ENCODE measurements around the gene TTC39B.

The TTC39B gene

GRCh38 chr9:15298362-15298761 lies 8.7 kb downstream of the TTC39B start:
- H3K4me3 ChIP-seq (ENCODE audit: low read depth, low read length), result no peak overlapping the region
- H3K9me3 ChIP-seq (ENCODE audit: control insufficient read depth, insufficient read depth, low read depth, low read length), result no peaks in the 10 kb centered on the region
- CTCF ChIA-PET, result no interaction called here
- H3K27ac ChIP-seq (ENCODE audit: extremely low read depth, low read depth, low read length), result no peak overlapping the region
- no peaks in the 10 kb centered on the region for H3K36me3 ChIP-seq (ENCODE audit: control insufficient read depth in 2 of 2, insufficient read depth in 1 of 2, low read length in 2 of 2)
- no peaks in the 10 kb centered on the region for H3K4me1 ChIP-seq (ENCODE audit: control insufficient read depth, insufficient read depth, low read length)
- POLR2A ChIA-PET, result no interaction called here
- TF ChIP-seq SETDB1 (IDR thresholded peaks at IDR 0.05; ENCODE audit: insufficient read length, low read length), result peak; percentile 51
- no peak for TF ChIP-seq ZNF148 (tag by site-specific recombination; IDR thresholded peaks at IDR 0.05; ENCODE audit: borderline replicate concordance)
- TF ChIP-seq ZNF639 (tag by site-specific recombination; IDR thresholded peaks at IDR 0.05), result no peak

- CTCF ChIA-PET, result interaction anchor here (0.6 to 0.7 kb wide), 3 partner anchors 14 to 86 kb away, joined by 4 to 5 read pairs (median 4); no protein-coding TSS in a partner anchor
- Histone ChIP-seq H3K36me3 (ENCODE audit: control insufficient read depth in 2 of 2, insufficient read depth in 1 of 2, low read length in 2 of 2) (no peaks in the 10 kb centered on the region), H3K27ac (ENCODE audit: extremely low read depth, low read depth, low read length) (no peak overlapping the region), H3K9me3 (ENCODE audit: control insufficient read depth, insufficient read depth, low read depth, low read length) (no peaks in the 10 kb centered on the region), H3K4me3 (ENCODE audit: low read depth, low read length) (peak overlapping the region; percentile 13; the same call in 1 of the 2 replicates), H3K4me1 (ENCODE audit: control insufficient read depth, insufficient read depth, low read length) (no peaks in the 10 kb centered on the region)
- TF ChIP-seq ZNF2 (tag by site-specific recombination; IDR thresholded peaks at IDR 0.05) (no peak), ZNF398 (tag by site-specific recombination; IDR thresholded peaks at IDR 0.05) (peak; percentile 55; the same call in 1 of the 2 replicates), PRDM10 (tag by site-specific recombination; IDR thresholded peaks at IDR 0.05) (peak; percentile 28; the same call in 1 of the 2 replicates)
- POLR2A ChIA-PET, result no interaction called here
Measured at GRCh38 chr9:15295761-15296405, 11.1 kb downstream of the TTC39B start.

- Histone ChIP-seq H3K27ac (ENCODE audit: extremely low read depth, low read depth, low read length) (no peak overlapping the region), H3K4me3 (ENCODE audit: low read depth, low read length) (no peak overlapping the region), H3K9me3 (ENCODE audit: control insufficient read depth, insufficient read depth, low read depth, low read length) (no peaks in the 10 kb centered on the region), H3K4me1 (ENCODE audit: control insufficient read depth, insufficient read depth, low read length) (no peaks in the 10 kb centered on the region), H3K36me3 (ENCODE audit: control insufficient read depth in 2 of 2, insufficient read depth in 1 of 2, low read length in 2 of 2) (no peaks in the 10 kb centered on the region)
- POLR2A ChIA-PET, result no interaction called here
- TF ChIP-seq ZNF449 (tag by site-specific recombination; IDR thresholded peaks at IDR 0.05) (no peak), EGR2 (tag by site-specific recombination; IDR thresholded peaks at IDR 0.05; ENCODE audit: low read depth) (peak; percentile 34; the same call in 1 of the 2 replicates), ZFHX2 (tag by site-specific recombination; conservative IDR thresholded peaks at IDR 0.05) (peak; percentile 61)
- CTCF ChIA-PET, result interaction anchor here (1.3 kb wide), 1 partner anchor 10 kb away, joined by 3 read pairs; no protein-coding TSS in a partner anchor
Measured at GRCh38 chr9:15294604-15295003, 12.4 kb downstream of the TTC39B start.
